HG03378 (cell line): Measurements from ENCODE around the gene CPTP.
"Not testable (repeated sequence)": the region's sequence is repeated elsewhere in the genome, so short reads cannot be mapped to it uniquely, and the experiment has no call there.

ENCODE experiments used
- ATAC-seq: cut with Tn5 transposase; IDR thresholded peaks from one replicate; pipeline ENCODE4 v1.9.1; 2021; ENCODE audit warnings: mild to moderate bottlenecking, moderate library complexity; ENCODE audit not compliant: unreplicated experiment

Gene CPTP

DNA sequence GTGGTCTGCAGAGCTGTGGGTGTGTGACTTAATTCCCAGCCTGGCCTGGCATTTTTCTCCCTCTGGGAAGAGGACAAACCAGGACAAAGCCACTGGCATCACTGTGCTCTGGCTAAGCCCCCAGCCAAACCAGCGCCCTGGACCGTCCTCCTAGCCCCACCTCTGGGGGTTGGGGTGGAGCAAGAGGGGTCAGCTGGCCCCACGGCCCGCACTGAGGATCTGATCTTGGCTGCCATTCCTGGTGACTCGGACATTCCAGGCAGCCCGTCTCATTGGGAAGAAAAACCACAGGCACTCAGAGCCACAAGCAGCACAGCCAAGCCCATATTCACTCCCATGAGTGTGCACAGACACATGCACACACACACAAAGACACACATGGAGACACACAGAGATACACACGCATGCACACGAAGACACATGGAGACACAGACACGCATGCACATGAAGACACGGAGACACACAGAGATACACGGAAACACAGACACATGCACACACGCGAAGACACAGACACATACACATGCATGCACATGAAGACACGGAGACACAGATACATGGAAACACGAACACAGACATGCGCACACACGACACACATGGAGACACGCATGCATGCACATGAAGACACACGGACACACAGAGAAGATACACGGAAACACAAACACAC lies 36.0 kb downstream of the CPTP start:
- no peak for ATAC-seq

DNA sequence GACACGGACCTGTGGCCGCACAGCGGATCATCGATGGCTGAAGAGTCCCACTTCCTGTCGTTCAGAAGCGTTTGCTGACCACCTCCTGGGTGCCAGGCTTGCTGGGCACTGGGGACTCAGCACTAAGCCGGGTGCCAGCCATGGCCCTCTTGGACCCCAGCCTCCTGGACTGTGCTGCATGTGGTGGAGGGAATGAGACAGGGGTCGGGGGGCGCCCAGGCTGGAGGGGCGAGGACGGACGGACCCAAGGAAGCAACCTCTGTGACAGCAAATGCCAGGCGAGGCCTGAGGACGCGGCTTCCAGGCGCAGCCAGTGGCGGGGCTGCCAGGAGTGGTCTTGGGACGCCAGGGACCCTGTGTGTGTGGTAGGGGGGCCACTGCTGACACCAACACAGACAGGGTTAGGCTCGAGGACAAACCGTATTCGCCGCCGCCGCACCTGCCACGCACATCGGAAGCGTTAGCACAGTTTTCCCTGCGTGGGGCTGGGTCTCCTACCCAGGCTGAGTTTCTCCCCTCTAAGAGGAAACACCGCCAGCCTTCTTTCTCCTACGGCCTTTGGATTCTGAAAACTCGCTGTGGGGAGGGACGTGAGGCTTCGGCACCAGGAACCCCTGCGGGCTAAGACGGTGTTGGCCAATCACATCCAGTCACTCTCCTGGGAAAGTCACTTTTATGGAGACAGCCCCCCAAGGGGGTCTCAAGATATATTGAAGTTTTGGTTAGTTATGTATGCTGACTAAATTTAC lies 36.8 kb downstream of the CPTP start:
- ATAC-seq, result no peak

DNA sequence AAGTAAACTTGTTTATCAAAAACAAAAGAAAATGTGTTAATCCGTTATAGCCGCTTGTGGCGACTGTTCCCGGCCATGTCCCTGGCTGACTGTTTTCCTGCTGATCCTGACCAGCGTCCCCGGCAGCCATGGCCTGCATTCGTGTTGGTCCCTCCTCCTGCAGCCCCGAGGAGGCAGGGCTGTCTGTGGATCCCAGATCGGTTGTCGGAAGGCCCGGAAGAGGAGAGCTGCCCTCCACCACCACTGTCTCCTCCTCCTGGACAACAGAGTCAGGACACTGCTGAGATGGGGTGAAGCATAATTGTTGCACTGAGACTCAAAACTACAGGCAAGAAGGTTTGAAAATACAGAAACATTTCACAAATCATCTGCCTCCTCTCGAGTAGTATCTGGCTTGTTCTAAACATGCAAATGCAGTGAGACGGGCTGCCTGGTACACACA lies 37.4 kb downstream of the CPTP start:
- no peak for ATAC-seq

DNA sequence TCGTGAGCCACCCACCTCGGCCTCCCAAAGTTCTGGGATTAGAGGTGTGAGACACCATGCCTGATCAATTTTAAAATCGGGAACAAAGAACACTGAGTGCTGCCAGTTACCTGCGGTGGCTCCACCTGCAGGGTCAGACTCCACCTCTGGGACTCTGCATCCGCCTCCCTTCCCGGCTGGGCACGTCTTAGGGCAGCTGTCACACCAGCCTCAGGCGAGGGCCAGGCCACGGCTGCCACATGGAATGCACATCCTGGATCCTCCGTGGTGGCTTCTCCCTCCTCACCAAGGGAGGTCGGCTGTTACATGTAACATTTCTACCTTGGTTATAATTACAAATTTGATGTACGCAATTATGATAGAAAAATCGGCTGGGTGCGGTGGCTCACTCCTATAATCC lies 39.7 kb downstream of the CPTP start:
- ATAC-seq, result no peak

DNA sequence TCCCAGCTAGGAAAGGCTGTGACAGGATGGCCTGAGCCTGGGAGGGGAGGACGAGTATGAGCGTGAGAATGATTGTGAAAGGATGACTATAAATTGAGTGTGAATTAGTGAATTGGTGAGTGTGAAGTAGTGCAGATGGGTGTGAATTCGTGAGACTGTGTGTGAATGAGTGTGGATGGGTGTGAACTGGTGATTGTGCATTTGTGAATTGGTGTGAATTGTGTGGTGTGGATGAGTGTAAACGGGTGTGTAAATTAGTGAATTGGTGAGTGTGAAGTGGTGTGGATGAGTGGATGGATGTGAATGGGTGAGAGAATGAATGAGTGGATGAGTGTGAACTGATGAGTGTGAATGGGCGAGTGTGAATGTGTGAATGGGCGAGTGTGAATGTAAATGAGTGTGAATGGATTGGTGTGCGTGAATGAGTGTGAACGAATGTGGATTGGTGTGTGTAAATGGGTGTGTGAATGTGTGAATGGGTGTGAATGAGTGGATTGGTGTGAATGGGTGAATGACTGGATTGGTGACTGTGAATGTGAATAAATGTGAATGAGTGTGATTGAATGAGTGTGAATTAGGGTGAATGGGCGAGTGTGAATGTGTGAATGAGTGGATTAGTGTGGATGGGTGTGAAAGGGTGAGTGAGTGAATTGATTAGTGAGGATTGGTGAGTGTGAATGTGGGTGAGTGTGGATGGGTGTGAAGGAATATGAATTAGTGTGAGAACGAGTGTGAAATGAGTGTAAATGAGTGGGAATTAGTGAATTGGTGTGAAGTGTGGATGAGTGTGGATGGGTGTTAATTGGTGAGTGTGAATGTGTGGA lies 41.5 kb downstream of the CPTP start:
- ATAC-seq, result no peak

DNA sequence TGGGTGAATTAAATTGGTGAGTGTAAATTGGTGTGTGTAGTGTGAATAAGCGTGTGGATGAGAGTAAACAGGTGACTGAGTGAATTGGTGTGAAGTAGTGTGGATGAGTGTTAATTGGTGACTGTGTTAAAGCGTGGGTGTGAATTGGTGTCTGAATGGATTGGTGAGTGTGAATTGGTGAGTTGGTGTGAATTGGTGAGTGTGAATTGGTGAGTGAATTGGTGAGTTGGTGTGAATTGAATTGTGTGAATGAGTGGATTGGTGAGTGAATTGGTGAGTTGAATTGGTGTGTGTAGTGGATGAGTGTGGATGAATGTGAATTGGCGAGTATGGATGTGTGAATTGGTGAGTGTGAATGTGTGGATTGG lies 42.1 kb downstream of the CPTP start:
- ATAC-seq, result no peak

DNA sequence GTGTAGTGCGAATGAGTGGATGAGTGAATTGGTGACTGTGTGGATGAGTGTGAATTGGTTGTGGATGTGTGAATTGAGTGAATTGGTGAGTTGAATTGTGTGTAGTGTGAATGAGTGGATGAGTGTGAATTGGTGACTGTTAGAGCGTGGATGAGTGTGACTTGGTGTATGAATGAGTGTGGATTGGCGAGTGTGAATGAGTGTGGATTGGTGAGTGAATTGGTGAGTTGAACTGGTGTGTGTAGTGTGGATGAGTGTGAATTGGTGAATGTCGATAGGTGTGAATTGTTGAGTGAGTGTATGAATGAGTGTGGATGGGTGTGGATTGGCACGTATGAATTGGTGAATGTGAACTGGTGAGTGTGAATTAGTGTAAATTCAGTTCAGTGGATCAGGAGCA lies 42.7 kb downstream of the CPTP start:
- ATAC-seq, result no peak

DNA sequence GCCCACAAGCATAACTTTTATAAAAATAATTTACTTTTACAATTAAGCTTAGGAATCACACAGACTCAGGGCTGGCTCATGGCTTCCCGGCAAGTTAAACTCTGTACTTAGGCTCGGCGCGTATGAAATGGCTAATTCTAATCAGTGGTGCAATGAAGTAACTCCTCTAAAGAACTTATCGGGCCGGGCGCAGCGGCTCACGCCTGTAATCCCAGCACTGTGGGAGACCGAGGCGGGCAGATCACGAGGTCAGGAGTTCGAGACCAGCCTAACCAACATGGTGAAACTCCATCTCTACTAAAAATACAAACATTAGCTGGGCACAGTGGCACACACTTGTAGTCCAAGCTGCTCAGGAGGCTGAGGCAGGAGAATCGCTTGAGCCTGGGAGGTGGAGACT lies 45.5 kb downstream of the CPTP start:
- not testable (repeated sequence) for ATAC-seq

DNA sequence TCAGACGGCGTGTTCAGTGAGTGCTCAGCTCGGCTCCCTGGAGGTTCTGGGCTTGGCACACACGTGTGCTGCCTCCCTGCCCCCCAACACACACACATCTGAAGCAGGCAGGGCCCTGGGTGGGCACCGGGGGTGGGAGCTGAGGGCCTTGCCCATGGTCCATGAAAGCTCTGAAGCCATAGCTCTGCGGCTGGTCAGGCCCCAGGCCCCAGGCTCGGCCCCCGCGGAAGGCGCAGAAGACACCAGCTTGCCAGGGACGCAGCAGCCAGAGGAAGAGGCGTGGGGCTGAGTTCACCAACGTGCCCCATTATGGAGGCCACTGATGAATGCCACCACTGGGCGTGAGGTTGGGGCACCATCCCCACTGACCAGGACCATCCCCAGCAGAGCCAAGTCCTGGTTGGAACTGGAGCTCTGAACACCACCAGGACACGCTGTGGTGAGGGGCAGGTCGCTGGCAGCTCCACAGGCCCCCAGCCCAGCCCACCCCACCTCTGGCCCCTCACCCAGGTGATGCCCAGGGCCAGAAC lies 46.2 kb downstream of the CPTP start:
- no peak for ATAC-seq

DNA sequence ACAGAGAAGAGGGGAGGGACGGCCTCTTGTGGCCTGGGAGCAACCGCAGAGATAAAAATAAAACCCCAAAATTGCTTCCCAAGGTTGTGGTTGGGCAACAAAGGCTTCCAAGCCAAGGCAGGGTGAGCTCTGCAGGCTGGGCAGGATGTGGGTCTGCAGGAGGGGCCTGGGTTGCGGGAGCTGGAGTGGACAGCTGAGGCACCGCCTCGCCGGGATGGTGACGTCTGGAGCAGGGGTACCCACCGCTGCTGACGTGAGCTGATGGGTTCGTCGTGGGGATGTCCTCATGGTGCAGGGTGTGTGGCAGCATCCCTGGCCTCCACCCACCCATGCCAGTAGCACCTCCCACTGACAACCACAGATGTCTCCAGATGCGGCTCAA lies 46.8 kb downstream of the CPTP start:
- no peak for ATAC-seq

DNA sequence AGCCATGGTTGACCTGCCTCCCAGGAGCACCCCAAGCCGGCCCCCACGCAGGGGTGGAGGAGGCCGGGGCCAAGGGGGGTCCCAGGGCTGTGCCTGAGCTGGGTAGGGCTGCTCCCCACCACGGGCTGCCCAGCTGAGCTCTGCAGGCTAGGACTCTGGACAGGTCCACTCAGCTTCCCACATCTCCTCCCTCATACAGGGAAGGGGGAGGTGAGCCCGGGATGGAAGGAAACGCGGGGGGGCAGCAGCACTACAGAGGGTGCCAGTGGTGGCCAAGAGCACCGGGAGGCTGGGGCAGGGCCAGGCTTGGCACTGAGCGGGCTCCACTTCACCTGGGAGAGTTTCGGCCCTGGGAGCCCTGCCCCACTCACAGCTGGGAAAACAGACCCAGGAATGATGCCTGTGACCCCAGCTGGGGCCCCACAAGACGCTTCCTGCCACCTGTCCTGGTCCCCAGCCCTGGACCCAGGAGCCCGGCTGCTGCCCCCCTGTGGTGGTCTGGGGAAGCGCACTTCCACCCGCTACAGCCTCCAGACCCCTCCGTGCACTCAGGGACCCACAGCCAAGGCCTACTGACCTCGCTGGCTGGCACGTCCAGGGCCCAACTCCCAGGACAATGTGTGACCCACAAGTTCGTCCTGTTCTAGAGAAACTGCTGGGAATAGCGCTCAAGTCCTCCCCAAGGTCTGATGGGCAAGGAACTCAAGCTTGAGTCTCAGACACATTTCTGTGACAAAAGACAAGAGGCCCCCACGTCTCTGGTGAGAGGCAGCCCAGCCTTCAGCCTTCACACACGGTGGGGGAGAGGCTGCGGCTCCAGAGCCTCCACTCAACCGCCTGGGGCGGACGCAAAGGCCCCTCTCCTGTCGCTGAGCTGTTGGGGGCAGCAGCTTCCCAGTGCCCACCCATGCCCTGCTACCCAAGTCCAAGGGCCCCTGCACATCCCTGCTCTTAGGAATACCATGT lies 47.4 kb downstream of the CPTP start:
- ATAC-seq, result no peak

DNA sequence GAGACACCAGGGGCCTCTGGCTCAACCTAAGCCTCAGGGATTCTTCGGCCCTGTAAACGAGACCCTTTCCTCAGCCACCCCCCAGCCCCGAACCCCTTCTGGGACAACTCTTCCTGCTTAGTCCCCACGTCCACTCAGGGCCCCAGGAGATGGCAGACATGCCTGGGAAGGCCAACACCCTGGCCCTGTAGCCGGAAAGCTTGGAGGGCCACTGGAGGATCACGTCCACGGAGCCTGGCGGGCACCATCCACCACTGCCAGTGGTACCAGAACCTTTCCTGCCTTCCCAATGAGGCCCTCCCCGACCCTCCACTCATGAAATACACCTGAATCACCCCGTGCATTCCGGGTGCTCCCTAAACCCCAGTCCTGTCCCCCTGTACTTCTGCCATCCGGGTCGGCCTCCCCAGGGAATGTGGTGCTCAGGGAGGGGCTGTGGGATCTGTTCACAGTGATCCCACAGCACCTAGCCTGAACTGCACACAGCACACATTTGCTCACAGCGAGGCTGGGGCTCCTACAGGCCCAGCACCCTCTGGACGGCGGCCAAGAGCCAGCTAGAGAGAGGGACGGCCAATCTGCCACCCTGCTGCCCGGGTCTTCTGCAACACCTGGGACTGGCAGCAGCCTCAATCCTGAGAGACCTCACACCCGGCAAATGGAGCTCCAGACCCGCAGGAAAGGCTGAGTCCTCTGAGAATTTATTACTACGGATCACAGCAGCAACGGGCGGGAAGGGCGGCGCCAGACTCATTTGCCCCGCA lies 48.6 kb downstream of the CPTP start:
- ATAC-seq, result no peak

DNA sequence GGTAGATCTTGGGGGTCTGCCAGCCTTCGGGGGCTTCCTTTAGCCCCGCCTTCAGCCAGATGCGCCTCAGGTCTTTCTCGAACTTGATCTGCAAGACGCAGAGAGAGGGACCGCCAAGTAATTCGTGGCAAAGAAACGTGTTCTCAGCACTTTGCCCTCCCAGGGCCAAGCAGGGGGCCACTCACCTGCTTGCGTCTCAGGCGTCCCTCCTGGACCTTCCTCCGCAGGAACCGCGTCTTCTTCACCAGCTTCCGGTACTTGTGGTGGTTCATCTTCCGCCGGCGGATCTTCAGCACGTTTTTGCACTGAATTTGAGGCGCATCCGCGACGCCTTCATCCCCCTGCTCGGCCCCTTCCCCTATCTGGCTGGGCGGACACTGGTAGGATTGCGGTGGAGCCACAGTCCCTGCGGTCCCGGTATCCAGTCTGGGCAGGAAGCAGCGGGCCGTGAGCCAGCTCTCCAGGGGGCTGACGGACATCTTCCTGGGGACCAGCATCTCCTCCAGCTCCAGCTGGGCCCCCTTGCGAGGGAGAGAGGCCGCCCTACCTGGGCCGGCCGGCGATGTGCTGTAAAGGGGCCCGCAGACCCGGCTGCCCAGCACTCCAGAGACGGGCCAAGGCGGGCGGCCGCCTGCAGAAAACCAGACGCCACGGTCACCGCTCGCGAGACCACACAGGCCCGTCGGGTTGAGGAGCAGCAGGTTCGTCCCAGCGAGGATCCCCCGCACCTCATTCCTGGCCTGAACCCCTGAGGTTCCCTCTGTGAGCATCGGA lies 49.4 kb downstream of the CPTP start:
- no peak for ATAC-seq

DNA sequence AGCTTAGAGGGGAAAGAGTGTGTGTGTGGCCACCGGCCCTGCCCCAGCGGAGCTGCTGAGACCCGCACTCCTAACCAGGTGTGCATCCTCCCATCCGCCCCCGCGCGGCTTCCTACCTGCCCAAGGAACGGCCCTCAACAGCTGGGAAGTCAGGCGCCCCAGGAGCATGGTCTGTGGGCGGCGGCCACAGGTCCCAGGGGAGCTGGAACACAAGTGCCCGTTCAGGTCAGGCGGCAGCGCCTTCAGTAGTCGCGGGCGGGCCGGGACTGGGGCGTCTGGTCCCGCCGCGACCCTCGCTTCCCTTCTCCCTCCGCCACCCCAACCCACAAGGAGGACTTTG lies 50.0 kb downstream of the CPTP start:
- ATAC-seq, result peak; percentile 4

DNA sequence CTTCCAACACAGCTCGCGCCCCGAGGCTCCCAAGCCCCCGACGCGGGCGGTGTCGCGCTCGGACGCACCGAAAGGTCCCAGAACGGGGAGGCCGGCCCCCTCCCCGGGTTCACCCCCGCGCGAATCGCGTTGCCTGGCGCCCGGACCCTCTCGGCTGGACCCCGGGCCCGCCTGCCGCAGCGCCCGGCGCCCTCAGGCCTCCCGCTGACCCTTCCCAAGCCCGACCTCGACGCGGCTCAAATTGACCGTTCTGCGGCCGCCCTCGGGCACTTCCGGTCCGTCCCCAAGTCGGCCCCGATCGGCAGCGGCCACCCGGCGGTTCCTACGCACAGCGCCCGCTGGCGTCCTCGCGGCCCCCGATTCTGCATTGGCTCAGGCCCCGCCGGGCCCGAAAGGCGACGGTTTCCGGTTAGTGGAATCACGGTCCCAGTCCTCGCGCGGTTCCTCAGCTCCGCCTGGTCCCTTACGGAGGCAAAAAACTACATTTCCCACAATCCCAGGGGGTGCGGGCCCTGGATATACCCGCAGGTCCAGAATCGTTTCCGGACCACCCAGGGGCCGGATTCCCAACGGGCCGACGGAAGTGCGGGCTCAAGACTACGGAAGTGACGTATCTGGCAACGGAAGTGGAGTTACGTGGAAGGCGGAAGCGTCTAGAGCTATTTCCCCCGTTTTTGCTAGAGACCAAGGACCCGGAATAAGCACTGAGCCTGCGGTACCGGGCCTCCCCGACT lies 50.5 kb downstream of the CPTP start, which contains the start of gene AURKAIP1:
Gene AURKAIP1, minus strand, starts transcription at position 279 of the 734 bp plus-strand sequence. CDS start 451 bp downstream, outside the sequence.
- peak; percentile 85 for ATAC-seq

DNA sequence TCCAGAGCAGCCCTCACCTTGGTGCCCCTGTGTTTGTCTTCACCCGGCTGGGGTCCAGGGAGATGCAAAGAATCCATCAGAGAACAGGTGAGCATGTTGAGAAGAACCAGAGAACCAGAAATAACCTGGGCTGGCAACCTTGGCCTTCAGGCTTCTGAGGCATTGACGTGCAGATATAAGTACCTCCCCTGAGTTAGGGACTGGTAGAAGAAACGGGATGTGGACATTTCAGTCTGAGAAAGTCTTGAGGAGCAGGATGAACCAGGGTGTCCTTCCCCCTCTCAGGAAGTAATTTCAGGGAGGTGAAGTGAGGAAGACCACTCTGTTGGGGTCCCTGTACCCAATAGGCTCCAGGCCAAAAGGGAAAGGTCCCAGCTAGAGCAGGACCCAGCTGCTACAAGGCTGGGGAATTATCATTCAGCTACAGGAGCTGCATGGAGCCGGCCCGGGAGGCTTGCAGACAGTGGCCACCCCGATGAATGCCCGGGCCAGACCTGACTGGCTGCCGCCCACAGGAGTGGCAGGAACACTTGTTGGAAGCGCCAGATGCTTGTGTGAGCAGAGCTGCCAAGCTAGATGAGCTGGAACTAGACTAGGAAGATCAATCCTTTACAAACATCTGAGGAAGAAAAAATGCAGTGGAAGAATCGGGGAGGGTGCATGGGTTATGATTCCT lies 52.1 kb downstream of the CPTP start:
- ATAC-seq, result no peak

DNA sequence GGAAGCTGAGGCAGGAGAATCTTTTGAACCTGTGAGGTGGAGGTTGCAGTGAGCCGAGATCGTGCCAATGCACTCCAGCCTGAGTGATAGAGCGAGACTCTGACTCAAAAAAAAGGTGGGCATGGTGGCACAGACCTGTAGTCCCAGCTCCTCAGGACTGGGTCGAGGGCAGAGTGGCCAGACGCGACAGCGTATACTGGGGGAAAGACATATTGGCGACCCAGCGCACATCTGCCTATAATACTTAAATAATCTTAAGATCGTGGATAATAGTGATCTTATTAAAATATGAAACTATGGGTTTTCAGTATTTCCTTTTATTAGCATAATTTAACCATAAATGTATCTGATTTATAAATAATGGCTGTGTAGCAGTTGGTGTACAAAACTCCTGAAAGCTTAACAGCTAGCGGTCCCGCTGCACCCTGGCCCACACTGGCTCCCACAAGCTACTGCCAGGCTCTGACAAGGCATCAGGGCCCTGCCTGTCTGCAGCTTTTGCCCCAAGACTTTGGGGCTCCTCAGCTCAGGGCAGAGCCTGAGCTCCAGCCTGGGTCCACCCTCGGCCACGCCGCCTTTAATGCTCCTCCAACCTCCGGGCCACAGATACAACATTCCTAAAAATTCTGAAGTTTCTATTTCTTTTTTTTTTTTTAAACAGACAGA lies 53.1 kb downstream of the CPTP start:
- ATAC-seq, result no peak
